RWPE1 (cell line): Measurements from ENCODE around the gene FDXR.
"Not testable (repeated sequence)": the region's sequence is repeated elsewhere in the genome, so short reads cannot be mapped to it uniquely, and the experiment has no call there.

Experiments
- CTCF ChIA-PET: fragments of 350-600 bp; sonication (Branson Sonifier 250); formaldehyde crosslinking; extraction: SDS; loops from one replicate; lab custom pipeline; 2021; lab: Yijun Ruan, JAX
- POLR2A ChIA-PET: fragments of 400-600 bp; formaldehyde crosslinking; extraction: SDS; loops from one replicate; lab custom pipeline; 2020; ENCODE audit warnings: antibody characterized with exemption; ENCODE audit not compliant: low non-redundant PET; lab: Yijun Ruan, JAX
- DNase-seq: peaks from one replicate; pipeline ENCODE4 v3.0.0; 2012; ENCODE audit warnings: low spot score
- H3K27ac ChIP-seq: fragments of 450-650 bp; 2 replicates; pipeline ENCODE4 v1.5.1; 2017
- CTCF ChIP-seq: fragments of 450-650 bp; conservative IDR thresholded peaks from 2 replicates; pipeline ENCODE4 v1.5.1; 2017; ENCODE audit warnings: low read depth, mild to moderate bottlenecking

FDXR gene

DNA sequence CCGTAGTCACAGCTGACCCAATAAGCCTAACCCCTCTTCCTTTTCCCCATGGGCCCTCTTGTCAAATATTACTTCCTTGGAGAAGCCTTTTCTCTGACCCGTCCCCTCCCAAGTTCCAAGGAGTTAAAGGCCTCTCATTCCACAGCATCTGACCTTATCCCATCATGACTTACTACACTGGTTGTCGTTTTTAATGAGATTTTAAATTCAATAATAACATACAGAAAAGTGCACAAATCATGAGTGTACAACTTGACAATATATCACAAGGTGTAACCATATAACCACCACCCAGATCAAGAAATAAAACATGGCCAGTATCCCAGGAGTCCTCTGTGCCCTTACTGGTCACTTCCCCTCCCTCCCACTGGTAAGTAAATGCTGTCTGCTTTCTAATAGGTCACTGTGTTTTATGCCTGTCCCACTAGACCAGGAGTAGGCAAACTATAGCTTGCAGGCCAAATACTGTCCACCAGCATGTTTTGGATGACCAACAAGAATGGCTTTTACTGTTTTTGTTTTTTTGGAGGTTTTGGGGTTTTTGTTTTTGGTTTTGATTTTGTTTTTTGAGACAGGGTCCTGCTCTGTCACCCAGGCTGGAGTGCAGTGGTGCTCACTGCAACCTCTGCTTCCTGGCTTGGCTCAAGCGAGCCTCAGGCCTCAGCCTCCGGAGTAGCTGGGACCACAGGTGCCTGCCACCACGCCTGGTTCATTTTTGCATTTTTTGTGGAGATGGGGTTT, 1.2 kb upstream of the FDXR start:
- ChIA-PET CTCF (interaction anchor here (0.7 kb wide), 2 partner anchors 12 to 82 kb away, joined by 3 read pairs; no protein-coding TSS in a partner anchor), POLR2A (no interaction called here)
- TF ChIP-seq CTCF, result no peak
- DNase-seq, result peak; percentile 36
- H3K27ac ChIP-seq, result peak overlapping the region; percentile 86

DNA sequence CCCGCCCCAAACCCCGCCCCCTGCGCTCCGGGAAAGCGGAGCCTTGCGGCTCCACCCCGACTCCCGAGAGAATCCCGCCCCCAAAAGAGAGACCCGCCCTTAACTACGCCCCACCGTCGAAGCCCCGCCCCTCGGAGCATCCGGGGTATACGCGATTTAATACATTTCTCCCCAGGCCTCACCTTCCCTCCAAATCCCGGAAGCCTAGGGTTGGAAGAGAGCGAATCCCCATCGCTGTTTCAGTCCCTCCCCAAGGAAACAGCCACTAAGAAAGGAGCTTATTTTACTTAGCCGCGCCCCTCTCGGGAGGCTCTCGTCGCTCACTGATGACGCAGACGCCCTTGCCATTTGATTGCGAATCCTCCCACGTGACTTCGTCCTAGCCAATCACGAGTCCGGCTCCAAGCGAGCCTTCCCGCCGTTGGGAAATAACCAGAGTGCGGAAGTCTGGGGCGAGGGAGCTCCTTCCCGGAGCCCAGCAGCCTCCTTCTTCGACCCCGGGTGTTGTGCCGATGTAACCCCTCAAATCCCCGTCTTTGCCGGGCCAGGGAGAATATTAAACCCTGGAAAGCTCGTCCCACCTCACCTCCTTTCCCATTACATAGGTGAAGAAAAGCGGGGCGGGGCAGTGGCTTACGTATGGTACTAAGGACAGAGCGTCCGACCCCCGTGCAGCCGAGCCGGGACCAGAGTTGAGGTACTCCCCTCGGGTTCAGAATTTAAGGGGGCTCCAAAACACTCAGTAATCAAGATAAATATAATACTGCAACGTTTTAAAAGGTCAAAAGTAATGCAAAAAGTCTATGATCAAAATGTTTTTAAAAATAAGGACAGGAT, 461 bp upstream of the FDXR start:
- ChIA-PET CTCF (interaction anchor here (0.7 to 1.4 kb wide), 2 partner anchors 11 to 13 kb away, joined by 3 to 7 read pairs; partner anchors contain the start of gene GRIN2C), POLR2A (interaction anchor here (0.8 to 1.1 kb wide), 3 partner anchors 17 to 97 kb away, joined by 3 to 9 read pairs (median 4); partner anchors contain the start of gene NAT9)
- peak; percentile 100 for DNase-seq
- no peak for TF ChIP-seq CTCF
- peak overlapping the region; percentile 86 for H3K27ac ChIP-seq

DNA sequence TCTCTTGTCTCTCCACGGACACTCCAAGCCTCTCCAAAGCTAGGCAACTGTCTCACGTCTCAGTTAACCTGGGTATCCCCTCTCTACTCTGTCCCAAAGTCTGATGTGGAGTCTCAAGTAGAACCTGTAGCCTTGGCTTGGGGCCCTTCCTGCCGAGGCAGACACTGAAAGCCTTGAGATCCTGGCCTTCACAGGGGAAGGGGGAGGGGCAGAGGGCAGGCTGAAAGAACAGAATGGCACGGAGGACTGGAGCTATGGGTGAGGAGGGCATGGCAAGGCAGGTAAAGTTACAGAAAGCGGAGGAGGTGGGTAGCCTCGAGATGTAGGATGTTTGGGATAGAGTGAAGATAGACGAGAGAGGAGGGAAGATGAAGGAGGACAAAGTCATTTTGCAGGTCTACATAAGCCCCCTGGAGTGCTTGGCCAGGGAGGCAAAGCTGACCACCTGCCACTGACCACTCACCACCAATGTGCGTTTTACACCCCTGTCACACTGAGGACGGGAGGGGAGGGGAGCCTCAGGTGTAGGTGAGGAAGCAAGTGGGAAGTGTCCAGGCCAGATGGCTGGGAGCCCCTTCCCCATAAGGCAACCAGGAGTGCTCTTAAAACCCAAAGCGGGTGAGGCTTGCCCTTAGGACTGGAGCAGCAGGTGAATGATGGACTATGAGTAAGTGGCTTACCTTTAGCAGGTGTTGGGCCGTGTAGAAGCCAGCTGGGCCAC, 1.3 kb downstream of the FDXR start:
- no peak for DNase-seq
- ChIA-PET CTCF (interaction anchor here (0.6 to 1.4 kb wide), 4 partner anchors 10 to 87 kb away, joined by 3 to 7 read pairs (median 4); partner anchors contain the start of gene GRIN2C), POLR2A (no interaction called here)
- peak overlapping the region; percentile 86; the same call in 1 of the 2 replicates for H3K27ac ChIP-seq
- no peak for TF ChIP-seq CTCF

DNA sequence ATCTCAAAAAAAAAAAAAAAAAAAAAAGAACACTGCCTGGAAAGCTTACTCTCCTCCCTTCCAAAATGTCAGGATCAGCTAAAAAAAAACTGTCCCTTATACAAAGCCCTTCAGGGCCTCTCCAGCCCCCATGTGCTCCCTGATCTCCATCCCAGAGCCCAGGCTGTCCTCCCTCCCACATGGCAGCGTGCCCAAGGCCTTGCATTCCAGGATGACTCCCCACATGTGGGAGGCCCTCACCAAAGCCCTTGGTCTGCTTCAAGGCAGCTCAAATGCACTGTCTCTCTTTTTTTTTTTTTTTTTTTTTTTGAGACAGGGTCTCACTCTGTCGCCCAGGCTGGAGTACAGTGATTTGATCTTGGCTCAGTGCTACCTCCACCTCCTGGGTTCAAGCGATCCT, 2.3 kb downstream of the FDXR start:
- no peak for DNase-seq
- CTCF ChIA-PET, result interaction anchor here (0.6 kb wide), 2 partner anchors 8 to 135 kb away, joined by 3 read pairs; no protein-coding TSS in a partner anchor
- no peak overlapping the region for H3K27ac ChIP-seq
- POLR2A ChIA-PET, result interaction anchor here (0.5 kb wide), 1 partner anchor 13 kb away, joined by 3 read pairs; no protein-coding TSS in a partner anchor
- TF ChIP-seq CTCF, result no peak

GRCh38 chr17:74870028-74870427, 2.8 kb downstream of the FDXR start:
- POLR2A ChIA-PET, result not testable (repeated sequence)
- CTCF ChIA-PET, result interaction anchor here (0.6 kb wide), 1 partner anchor 79 kb away, joined by 3 read pairs; no protein-coding TSS in a partner anchor

GRCh38 chr17:74868908-74869255, 3.9 kb downstream of the FDXR start:
- DNase-seq, result no peak
- ChIA-PET POLR2A (no interaction called here), CTCF (interaction anchor here (0.6 kb wide), 1 partner anchor 138 kb away, joined by 3 read pairs; no protein-coding TSS in a partner anchor)
- TF ChIP-seq CTCF, result no peak
- H3K27ac ChIP-seq, result no peak overlapping the region

More at GRCh38 chr17:74870028-74870427, 2.8 kb downstream of the FDXR start:
- H3K27ac ChIP-seq, DNase-seq: not testable (repeated sequence)
